Skeletal muscle cell (primary cell): ENCODE results near the gene CKS1B.
"Not testable (repeated sequence)": the region's sequence is repeated elsewhere in the genome, so short reads cannot be mapped to it uniquely, and the experiment has no call there.

Experiments
- DNase-seq: peaks from one replicate; pipeline ENCODE4 v3.0.0-alpha.2; 2010; ENCODE audit warnings: low read depth
- H3K4me3 ChIP-seq: 2 replicates; pipeline ENCODE4 v1.5.1; 2011; ENCODE audit warnings: low read depth, mild to moderate bottlenecking, control low read depth, low read length, moderate library complexity

Gene CKS1B

DNA sequence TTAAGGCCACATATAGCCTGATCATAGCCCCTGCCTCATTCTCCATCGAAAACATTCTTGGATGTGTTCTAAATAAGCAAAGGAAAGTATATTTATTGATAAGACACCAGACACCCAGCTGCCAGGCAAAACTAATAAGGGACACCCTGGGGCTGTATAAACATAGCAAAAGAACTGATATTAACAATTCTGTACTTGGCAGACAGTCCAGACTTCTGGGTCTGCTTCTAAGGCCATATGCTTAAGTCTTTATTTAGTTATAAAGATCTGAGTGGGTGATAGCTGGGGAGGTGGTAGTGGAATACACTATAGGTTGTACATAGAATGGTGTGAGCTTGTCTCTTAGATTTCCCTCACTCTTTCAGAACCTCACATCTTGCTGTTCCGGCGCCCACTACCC lies 3.9 kb downstream of the CKS1B start:
- no peak overlapping the region for H3K4me3 ChIP-seq

DNA sequence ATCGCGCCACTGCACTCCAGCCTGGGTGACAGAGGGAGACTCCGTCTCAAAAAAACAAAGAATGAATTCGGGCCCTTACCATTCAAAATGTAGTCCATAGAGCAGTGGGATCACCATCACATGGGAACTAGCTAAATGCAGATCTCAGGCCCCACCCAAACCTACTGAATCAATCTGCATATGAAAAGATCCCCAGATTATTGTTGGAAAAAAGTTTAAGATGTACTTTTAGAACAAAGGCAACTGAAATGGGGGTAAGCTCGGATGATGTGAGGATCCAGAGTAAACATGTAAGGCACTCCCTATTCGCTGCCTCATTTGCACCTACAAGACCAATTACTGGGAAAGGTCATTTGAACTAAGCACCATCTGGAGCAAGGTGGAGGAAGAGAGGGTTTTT lies 7.9 kb downstream of the CKS1B start:
- DNase-seq, result no peak
- peak overlapping the region; percentile 97 for H3K4me3 ChIP-seq

More for the DNA sequence above, 3.9 kb downstream of the CKS1B start:
- no peak for DNase-seq

DNA sequence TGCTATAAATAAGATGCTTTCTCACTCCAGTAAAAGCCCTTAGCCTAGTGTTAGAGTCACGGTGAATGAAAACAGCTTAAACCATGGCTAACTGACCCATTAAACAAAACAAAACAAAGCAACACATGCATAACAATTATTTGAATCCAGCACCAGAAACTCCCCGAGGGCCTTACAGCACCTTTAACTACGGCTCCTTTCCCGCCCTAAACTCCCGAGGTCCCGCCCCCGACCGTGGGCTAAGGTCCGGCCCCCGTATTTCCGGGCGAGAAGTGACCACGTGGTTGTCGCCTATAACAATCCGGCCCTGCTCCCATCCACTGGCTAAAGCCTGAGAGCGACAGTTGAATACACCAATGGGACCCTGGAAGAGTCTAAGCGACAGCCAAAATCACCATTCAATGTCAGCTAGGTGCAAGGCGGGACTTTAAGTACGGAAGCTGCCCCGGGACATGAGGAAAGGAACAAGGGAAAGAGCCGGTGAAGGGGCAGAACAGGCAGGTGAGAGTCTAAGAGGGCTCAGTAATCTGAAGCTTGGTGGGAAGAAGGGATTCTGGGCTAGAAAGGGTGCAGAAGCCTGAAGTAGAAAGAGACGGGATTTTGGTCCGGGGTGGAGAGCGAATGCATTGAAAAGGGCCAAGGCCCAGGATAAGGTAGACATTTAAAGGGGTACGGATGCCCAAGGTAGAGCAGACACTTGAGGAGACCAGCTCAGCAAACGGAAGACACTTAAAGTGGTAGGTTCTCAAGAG lies 8.6 kb downstream of the CKS1B start, which contains the start of gene FLAD1:
Gene FLAD1 (plus strand): TSS at position 448 of the 752 bp plus-strand sequence. CDS start 351 bp downstream, outside the sequence.
- H3K4me3 ChIP-seq, result peak within 1 kb of the TSS; percentile 97
- peak; percentile 99 for DNase-seq

DNA sequence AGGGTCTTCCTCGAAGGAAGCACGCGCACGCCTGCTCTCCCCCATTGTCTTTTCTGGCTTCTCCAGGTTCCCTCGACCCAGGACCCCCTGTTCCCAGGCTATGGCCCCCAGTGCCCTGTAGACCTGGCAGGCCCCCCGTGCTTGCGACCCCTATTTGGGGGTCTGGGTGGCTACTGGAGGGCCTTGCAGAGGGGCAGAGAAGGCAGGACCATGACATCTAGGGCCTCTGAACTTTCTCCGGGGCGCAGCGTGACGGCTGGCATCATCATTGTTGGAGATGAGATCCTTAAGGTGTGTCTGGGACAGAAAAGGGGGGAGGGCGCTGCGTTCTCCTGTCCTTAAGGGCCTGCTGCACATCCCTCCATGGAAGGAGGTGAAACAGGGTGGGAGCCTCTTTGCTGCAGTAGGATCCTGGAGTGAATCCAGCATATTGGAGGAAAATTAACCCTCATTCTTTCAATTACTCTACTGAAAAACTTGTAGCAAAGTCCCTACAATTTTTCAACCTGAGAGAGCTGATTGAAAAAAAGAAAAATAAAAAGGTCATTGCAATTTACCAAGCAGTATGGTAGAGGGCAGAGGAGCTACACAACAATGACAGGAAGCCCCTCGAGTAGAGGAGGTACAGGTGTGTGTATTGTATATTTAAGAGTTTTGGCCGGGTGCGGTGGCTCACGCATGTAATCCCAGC lies 9.4 kb downstream of the CKS1B start:
- H3K4me3 ChIP-seq, result peak overlapping the region; percentile 97
- DNase-seq, result no peak

DNA sequence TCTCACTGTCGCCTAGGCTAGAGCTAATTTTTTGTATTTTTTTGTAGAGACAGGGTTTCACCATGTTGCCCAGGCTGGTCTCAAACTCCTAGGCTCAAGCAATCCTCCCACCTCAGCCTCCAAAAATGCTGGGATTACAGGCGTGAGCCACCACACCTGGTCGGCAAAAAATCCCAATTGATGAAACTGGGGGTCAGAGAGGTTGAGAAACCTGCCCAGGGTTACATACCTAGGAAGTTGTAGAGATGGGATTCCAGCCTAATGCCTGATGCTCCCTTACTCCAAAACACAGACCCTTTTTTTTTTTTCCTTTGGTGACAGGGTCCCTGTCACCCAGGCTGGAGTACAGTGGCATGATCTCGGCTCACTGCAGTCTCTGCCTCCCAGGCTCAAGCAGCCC lies 12.3 kb downstream of the CKS1B start:
- H3K4me3 ChIP-seq, DNase-seq: not testable (repeated sequence)

DNA sequence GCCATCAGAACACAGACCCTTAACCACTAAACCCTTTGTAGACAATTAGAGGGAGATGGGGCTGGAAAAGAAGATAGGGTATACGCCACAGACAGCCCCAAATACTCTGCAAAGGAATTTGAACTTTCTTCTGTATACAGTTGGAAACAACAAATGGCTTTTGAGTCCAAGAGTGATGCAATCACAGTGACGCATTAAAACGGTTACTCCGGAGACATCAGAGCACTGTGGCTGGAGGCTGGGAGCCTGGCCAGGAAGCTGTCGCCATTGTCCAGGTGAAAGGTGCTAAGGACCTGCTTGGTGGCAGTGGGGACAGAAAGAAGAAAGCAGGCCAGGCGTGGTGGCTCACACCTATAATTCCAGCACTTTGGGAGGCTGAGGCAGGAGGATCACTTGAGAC lies 12.8 kb downstream of the CKS1B start:
- H3K4me3 ChIP-seq, result no peak overlapping the region
- DNase-seq, result no peak

DNA sequence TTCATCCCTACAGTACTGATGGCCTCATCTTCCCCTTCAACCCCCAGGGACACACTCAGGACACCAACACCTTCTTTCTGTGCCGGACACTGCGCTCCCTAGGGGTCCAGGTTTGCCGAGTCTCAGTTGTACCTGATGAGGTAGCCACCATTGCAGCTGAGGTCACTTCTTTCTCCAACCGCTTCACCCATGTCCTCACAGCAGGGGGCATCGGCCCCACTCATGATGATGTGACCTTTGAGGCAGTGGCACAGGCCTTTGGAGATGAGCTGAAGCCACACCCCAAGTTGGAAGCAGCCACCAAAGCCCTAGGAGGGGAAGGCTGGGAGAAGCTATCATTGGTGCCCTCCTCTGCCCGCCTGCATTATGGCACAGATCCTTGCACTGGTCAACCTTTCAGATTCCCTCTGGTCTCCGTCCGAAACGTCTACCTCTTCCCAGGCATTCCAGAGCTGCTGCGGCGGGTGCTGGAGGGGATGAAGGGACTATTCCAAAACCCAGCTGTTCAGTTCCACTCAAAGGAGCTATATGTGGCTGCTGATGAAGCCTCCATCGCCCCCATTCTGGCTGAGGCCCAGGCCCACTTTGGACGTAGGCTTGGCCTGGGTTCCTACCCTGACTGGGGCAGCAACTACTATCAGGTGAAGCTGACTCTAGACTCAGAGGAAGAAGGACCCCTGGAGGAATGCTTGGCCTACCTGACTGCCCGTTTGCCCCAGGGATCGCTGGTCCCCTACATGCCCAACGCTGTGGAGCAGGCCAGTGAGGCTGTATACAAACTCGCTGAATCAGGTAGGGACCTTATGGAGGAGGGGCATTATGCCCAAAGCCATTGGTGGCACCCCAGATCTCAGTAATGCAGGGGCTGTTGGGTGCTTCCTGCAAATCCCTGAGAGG lies 13.8 kb downstream of the CKS1B start:
- no peak for DNase-seq
- H3K4me3 ChIP-seq, result no peak overlapping the region

DNA sequence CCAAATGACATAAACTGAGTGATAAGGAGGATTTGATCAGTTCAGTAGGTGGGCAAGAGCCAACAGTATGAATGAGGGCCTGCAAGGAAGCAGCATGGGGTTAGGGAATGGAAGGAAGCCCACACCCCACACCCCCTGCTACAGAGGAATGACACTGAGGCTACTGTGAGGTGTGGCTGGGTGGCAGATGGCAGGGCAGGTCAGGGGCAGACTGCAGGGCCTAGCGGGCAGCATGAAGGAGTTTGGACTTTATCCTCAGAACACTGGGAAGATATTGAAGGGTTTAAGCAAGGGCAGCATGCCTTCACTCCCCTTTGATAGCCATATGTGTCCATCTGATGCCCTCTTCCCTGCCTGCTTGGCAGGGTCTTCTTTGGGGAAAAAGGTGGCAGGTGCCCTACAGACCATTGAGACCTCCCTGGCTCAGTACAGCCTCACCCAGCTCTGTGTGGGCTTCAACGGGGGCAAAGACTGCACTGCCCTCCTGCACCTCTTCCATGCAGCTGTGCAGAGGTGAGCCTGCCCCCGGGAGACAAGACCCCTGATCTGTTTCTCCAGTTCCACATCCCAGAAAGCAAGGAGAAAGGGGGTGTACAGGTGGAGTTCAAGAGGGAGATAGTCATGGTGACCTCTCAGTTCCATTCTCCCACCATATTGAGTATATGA lies 14.8 kb downstream of the CKS1B start:
- no peak overlapping the region for H3K4me3 ChIP-seq
- no peak for DNase-seq

DNA sequence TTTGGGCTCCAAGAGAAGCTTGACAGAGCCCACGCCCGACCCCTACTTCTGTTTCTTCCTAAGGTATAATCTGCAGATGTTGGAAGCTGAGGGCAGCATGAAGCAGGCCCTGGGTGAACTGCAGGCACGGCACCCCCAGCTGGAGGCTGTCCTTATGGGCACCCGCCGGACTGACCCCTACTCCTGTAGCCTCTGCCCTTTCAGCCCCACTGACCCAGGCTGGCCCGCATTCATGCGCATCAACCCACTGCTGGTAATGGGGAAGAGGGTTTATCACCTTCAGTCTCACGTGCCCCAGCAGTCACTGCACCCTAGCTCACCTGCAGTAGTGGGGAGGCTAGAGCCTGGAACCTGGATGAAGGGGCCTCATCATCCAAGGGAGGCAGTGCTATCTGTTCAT lies 15.8 kb downstream of the CKS1B start:
- DNase-seq, result no peak
- H3K4me3 ChIP-seq, result no peak overlapping the region

DNA sequence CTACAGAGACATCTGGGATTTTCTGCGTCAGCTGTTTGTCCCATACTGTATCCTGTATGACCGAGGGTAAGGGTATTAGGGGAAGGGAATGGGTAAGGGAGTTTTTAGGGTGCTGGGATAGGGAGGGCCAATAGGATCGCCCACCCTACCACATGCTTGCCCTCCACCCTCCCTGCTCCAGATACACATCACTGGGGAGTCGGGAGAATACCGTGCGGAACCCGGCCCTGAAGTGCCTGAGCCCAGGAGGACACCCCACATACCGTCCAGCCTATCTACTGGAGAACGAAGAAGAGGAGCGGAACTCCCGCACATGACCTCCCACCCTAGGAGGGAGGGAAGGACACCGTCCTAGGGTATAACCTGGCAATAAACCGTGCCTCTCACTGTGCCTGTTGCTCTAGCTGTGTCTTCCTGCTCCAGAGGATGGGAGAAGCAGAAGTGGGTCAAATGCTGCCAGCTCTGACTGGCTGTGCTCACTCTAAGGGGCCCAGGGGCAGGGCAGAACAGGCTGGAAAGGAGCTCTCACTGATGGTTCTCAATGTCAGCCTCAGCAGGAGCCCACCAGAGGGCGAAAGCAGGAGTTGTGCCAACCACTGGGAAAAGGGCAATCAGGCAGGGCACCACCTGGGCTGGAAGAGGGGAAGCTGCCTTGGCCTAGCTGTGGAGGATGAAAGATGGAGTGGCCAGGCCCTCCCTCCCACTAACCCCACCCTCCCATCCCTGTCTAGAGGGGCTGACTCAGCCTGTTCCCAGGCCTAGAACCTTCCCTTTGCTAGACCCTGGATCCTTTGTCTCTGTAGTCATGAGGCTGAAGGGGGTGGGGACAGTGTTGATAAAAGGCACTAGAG lies 18.5 kb downstream of the CKS1B start:
- no peak for DNase-seq

DNA sequence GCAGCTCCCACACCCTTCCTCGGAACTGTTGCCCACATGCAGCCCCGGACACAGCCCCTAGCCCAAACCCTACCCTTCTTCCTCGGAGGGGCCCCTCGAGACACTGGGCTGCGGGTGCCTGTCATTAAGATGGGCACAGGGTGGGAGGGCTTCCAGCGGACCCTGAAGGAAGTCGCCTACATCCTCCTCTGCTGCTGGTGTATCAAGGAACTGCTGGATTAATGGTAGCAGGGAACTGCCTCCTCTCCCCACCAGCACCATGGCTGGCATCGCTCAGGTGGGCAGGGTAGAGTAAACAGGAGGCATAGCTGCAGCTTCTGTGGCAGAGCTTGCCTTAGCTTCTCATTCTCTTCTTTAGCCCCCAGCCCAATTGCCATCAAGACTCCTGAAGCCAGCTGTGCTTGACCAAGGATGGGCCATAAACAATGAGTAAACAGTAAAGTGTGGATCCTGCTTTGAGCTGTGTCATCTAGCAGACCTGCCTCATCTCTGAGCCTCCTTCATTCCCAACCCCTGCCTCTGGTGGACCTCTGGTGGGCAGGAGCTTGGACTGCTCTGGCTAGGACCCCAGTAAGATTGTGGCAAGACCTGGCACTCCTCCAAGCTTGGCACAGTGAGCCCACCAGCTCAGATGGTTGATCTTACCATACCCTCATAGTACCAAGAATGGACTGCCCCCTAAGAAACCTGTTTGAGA lies 19.2 kb downstream of the CKS1B start, which contains the start of gene LENEP:
Gene LENEP (plus strand): TSS at position 15 of the 697 bp plus-strand sequence. CDS start 22 bp downstream, at position 37.
- H3K4me3 ChIP-seq, result no peak within 1 kb of the TSS
- DNase-seq, result no peak

More for the DNA sequence above, 18.5 kb downstream of the CKS1B start:
- H3K4me3 ChIP-seq, result no peak overlapping the region

DNA sequence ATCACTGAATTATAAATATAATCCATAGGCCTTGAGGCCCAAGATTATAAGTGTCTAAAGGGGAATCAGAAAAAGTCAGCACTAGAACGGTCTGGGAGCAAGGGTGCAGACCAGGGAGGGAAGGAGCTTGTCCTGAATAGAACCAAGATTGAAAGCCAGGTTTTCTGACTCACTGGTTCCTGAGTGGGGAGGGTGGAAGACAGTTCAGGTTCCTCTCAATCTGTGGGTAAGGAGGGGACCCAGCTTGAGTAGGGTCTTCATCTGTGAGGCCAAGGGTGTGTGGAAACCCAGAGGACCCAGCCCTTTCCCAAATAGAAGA lies 19.7 kb downstream of the CKS1B start:
- H3K4me3 ChIP-seq, result no peak overlapping the region
- no peak for DNase-seq

DNA sequence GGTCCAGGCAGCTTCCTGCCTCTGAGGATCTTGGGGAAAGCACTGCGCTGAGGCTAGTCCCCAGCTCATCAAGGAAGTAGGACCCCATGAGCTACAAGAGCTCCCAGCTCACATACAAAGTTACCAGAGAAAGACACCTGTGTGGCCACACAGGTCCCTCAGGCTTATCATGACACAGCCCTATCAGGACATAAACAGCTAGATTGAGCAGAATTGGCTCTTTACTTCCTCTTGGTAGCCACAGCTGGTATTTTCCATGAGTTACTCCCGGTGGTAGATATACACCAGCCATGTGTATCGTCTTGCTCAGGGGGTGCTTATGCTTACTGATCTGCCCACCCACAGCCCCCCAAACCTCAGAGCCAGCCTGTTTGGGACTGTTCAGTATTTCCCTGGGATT lies 20.1 kb downstream of the CKS1B start:
- no peak overlapping the region for H3K4me3 ChIP-seq
- no peak for DNase-seq

DNA sequence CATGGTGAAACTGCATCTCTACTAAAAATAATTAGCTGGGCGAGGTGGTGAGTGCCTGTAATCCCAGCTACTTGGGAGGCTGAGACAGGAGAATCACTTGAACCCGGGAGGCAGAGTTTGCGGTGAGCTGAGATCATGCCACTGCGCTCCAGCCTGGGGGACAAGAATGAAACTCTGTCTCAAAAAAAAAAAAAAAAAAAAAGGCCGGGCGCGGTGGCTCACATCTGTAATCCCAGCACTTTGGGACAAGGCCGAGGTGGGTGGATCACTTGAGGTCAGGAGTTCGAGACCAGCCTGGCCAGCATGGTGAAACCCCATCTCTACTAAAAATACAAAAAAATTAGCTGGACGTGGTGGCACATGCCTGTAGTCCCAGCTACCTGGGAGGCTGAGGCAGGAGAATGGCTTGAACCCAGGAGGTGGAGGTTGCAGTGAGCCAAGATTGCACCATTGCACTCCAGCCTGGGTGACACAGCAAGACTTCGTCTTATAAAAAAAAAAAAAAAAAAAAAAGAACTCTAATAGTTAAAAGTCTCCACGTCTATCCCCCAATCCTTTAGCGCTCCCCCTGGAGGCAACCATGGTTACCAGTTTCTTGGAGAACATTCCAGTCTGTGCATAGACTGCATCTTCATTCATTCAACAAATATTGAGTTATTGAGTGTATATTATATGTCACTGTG lies 21.0 kb downstream of the CKS1B start:
- H3K4me3 ChIP-seq, DNase-seq: not testable (repeated sequence)

DNA sequence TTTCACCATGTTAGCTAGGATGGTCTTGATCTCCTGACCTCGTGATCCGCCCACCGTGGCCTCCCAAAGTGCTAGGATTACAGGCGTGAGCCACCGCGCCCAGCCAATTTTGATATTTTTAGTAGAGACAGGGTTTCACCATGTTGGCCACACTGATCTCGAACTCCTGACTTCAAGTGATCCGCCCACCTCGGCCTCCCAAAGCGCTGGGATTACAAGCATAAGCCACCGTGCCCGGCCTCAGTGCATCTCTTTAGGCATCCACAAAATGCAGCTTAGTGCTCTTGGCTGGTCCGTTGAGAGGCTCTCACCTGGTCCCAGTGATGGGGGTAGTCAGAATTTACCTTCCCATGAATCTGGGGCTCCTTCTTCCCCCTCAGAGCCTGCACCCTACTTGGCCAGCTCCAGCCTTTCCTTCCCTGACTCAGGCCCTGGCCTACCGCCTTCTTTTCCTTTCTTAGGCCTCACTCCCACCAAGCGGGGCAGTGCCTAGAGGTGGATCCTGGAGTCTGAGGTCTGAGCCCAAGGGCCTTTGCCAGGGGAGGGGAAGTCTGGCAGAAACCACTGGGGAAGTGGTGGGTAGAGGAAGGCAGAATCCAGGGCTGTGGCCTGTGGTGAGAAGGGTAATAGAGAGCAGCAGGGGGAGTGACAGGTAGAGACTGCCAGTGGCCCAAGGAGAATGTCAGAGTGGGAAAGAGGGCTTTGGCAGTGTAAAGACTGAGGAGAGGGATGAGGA lies 22.7 kb downstream of the CKS1B start:
- no peak for DNase-seq
- no peak overlapping the region for H3K4me3 ChIP-seq

DNA sequence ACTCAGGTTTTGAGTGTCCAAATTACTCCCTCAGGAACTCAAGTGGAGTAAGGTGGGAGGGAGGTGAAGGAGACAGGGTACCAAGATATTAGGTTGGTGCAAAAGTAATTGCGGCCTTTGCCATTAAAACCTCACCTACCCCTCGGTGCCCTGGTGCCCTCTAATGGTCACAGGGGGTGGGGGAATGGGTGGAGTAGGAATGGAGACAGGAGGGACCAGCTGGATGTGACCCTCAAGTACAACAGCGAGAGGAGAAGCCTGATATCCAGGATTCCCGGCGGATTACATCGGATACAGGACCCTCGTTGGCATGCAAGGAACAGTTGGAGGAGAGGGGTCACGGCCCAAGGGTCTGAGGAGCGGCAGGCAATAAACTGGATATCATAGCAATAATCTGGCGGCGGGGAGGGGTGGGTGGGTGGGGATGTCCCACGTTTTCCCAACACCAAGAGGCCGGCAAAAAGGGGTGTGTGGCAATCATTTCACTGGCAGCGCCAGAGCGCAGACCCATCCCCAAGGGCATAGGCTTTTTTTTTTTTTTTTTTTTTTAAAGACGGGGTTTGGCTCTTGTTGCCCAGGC lies 23.8 kb downstream of the CKS1B start:
- no peak overlapping the region for H3K4me3 ChIP-seq
- DNase-seq, result no peak
